HepG2 (cell line): ENCODE results near the gene FRAS1.

Experiments
- EZH2 ChIP-seq: conservative IDR thresholded peaks from 2 replicates; pipeline ENCODE4 v1.6.1; 2012; ENCODE audit warnings: mild to moderate bottlenecking, low read depth, low read length, moderate library complexity
- KLF16 ChIP-seq, 2 experiments: sonication (generic) in 1 of 2; formaldehyde crosslinking in 1 of 2; IDR thresholded peaks; 2 replicates each; pipeline versions ENCODE4 v1.6.1 to v1.8.0; 2016 to 2023; ENCODE audit warnings: missing genetic modification reagents in 2 of 2, missing compliant biosample characterization in 1 of 2
- MAX ChIP-seq: IDR thresholded peaks from 2 replicates; pipeline ENCODE4 v1.6.1; 2012; ENCODE audit warnings: inconsistent platforms
- MTA1 ChIP-seq: sonication (generic); formaldehyde crosslinking; IDR thresholded peaks from 2 replicates; pipeline ENCODE4 v1.4.0; 2020; ENCODE audit warnings: missing genetic modification reagents, mild to moderate bottlenecking, borderline replicate concordance
- POGZ ChIP-seq: sonication (generic); formaldehyde crosslinking; IDR thresholded peaks from 2 replicates; pipeline ENCODE4 v1.4.0; 2020; ENCODE audit warnings: mild to moderate bottlenecking, missing genetic modification reagents
- POLR2A ChIP-seq, 2 experiments: IDR thresholded peaks; 2 replicates each; pipeline ENCODE4 v1.6.1; 2011; ENCODE audit warnings: low read depth in 2 of 2, low read length in 2 of 2, mild to moderate bottlenecking in 1 of 2, moderate library complexity in 1 of 2; ENCODE audit not compliant: insufficient read depth in 1 of 2
- REST ChIP-seq, 2 experiments: IDR thresholded peaks; 2 replicates each; pipeline ENCODE4 v1.6.1; 2011 to 2012; ENCODE audit warnings: low read length in 2 of 2, borderline replicate concordance in 1 of 2, low read depth in 1 of 2, mild to moderate bottlenecking in 1 of 2, moderate library complexity in 1 of 2
- SRSF9 ChIP-seq: fragments of 200-400 bp; formaldehyde crosslinking; IDR thresholded peaks from 2 replicates; pipeline ENCODE4 v1.6.1; 2018; ENCODE audit warnings: borderline replicate concordance, mild to moderate bottlenecking, low read depth, low read length; ENCODE audit not compliant: insufficient read depth, poor library complexity, severe bottlenecking
- TBP ChIP-seq: sonication (generic); formaldehyde crosslinking; IDR thresholded peaks from 2 replicates; pipeline ENCODE4 v1.5.0; 2020; ENCODE audit warnings: missing genetic modification reagents
- ZBTB44 ChIP-seq: sonication (generic); formaldehyde crosslinking; IDR thresholded peaks from 2 replicates; pipeline ENCODE4 v1.4.0; 2020; ENCODE audit warnings: missing genetic modification reagents
- ZNF121 ChIP-seq: sonication (generic); formaldehyde crosslinking; IDR thresholded peaks from 2 replicates; pipeline ENCODE4 v1.5.0; 2020; ENCODE audit warnings: mild to moderate bottlenecking, missing genetic modification reagents
- ZNF160 ChIP-seq: sonication (generic); formaldehyde crosslinking; IDR thresholded peaks from 2 replicates; pipeline ENCODE4 v1.8.0; 2022; ENCODE audit warnings: mild to moderate bottlenecking, inconsistent platforms, missing genetic modification reagents
- ZNF274 ChIP-seq: sonication (generic); formaldehyde crosslinking; IDR thresholded peaks from 2 replicates; pipeline ENCODE4 v1.5.1; 2020; ENCODE audit warnings: mild to moderate bottlenecking, missing genetic modification reagents
- ZNF513 ChIP-seq: sonication (generic); formaldehyde crosslinking; conservative IDR thresholded peaks from 2 replicates; pipeline ENCODE4 v1.5.0; 2020; ENCODE audit warnings: missing genetic modification reagents

- TF ChIP-seq SRSF9 (no peak), POGZ (CRISPR knock-in tag) (no peak), ZNF274 (no peak), EZH2 (no peak), ZNF160 (no peak), ZNF121 (no peak), ZBTB44 (no peak), TBP (no peak), REST (IDR thresholded peaks at IDR 0.05; ENCODE audit: borderline replicate concordance in 1 of 2, low read depth in 1 of 2, low read length in 2 of 2) (no peak), MTA1 (CRISPR knock-in tag) (peak; percentile 46; the same call in 1 of the 2 replicates), KLF16 (CRISPR knock-in tag; IDR thresholded peaks at IDR 0.05) (no peak), MAX (no peak), POLR2A (IDR thresholded peaks at IDR 0.05; ENCODE audit: insufficient read depth in 1 of 2, low read depth in 2 of 2, low read length in 2 of 2) (peak in 1 of 2 experiments; percentile 17; a peak in 1 of 4 replicates), ZNF513 (CRISPR knock-in tag) (no peak)
These were observed 494.6 kb downstream of the FRAS1 start, which contains the start of gene ANXA3 for GRCh38 chr4:78551420-78552351.
